Hepatocyte (in vitro differentiated cells): Measurements from ENCODE around the gene CCDC188.

ENCODE experiments used
- CTCF ChIP-seq: fragments of 200-600 bp; sonication (generic); IDR thresholded peaks from 2 replicates; pipeline ENCODE4 v1.5.1; 2016; ENCODE audit warnings: antibody characterized with exemption, mild to moderate bottlenecking; ENCODE audit not compliant: poor library complexity
- EZH2phosphoT487 ChIP-seq: fragments of 200-600 bp; sonication (generic); IDR thresholded peaks from one replicate; pipeline ENCODE4 v1.6.1; 2018; ENCODE audit warnings: antibody characterized with exemption, mild to moderate bottlenecking, low read depth, moderate library complexity; ENCODE audit not compliant: unreplicated experiment, severe bottlenecking

GRCh38 chr22:20141186-20142077 is 9.4 kb downstream of the CCDC188 start:
- TF ChIP-seq CTCF (no peak), EZH2phosphoT487 (no peak)
